DMS79 treated with DMSO at 0.1 percent for 48 hours (cell line): ENCODE results near the gene QSOX2.

ENCODE experiments used
- DNase-seq: peaks from one replicate; lab custom pipeline; 2025; lab: John Stamatoyannopoulos, UW

QSOX2 gene

DNA sequence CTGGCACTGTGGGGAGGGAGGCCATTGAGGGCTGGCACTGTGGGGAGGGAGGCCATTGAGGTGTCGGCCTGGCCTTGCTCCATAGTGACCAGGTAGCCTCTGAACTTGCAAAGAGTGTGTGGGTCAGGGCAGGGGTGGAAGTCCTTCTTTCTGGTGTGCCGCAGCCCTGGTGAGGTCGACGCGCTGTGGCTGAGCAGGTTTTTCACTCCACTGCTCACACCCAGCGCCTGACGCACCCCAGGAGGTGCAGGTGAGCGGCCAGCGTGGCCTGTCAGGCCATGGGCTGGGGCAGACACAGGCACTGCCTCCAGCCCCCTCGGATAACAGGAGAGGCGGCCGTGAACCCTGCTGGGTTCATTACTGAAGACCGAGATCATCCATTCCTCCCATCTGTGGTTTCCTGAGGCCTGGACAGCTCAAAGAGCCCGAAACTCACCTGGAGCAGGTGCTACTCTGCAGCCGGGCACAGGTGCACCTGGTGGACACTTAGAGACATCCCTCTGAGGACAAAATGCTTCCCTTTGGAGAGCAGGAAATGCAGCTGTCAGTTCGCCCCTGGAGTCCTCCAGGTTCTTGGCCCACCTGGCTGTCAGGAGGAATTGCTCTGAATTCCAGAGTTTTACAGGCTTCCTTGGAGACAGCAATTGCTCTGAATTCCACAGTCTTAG is 73.1 kb downstream of the QSOX2 start:
- peak; percentile 29 for DNase-seq

- DNase-seq: no peak
Measured at GRCh38 chr9:136171801-136172411, 73.7 kb downstream of the QSOX2 start.

GRCh38 chr9:136171009-136171800 is 74.4 kb downstream of the QSOX2 start:
- DNase-seq: peak; percentile 88

- DNase-seq: no peak
Measured at GRCh38 chr9:136170006-136170901, 75.4 kb downstream of the QSOX2 start.

- DNase-seq: no peak
Measured at GRCh38 chr9:136169495-136169894, 76.1 kb downstream of the QSOX2 start.

DNA sequence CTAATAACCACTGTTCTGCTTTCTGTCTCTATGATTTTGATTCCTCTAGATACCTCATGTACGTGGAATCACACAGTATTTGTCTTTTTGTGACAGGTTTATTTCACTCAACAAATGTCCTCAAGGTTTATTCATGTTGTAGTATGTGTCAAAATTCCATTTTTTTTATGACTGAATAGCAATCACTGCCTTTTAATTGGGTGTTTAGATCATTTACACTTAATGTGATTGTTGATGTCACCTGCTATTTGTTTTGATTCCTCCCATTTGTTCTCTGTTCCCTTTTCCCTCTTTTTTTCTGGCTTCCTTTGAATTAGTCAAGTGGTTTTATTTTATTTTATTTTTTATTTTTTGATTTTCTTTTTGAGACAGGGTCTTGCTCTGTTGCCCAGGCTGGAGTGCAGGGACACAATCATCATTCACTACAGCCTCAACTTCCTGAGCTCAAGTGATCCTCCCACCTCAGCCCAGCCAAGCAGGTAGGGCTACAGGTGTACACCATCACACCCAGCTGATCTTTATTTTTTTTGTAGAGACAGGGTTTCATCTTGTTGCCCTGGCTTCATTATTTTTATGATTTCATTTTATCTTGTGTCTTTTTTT is 82.3 kb downstream of the QSOX2 start:
- no peak for DNase-seq

- no peak for DNase-seq
Measured at GRCh38 chr9:136160995-136161610, 84.5 kb downstream of the QSOX2 start.

- peak; percentile 17 for DNase-seq
Measured at GRCh38 chr9:136160381-136160841, 85.2 kb downstream of the QSOX2 start.

GRCh38 chr9:136159851-136160250 is 85.8 kb downstream of the QSOX2 start:
- DNase-seq: no peak

GRCh38 chr9:136157477-136158265 is 87.9 kb downstream of the QSOX2 start:
- no peak for DNase-seq
